ENCODE results near the gene SLC35F2.

The SLC35F2 gene

GRCh38 chr11:107789767-107790166 is 68.8 kb downstream of the SLC35F2 start:
- Histone ChIP-seq H3K36me3 (peaks cover 2% of the 10 kb centered on the region; the same call in 1 of the 2 replicates), H3K4me3 (ENCODE audit: low read depth, low read length) (no peak overlapping the region), H3K9me3 (ENCODE audit: severe bottlenecking) (no peaks in the 10 kb centered on the region), H3K27ac (no peak overlapping the region), H3K27me3 (ENCODE audit: insufficient read depth, low read depth, severe bottlenecking) (no peaks in the 10 kb centered on the region)
- no peak for DNase-seq
- no peak for TF ChIP-seq CTCF (IDR thresholded peaks at IDR 0.05; ENCODE audit: low read depth, low read length)

DNA sequence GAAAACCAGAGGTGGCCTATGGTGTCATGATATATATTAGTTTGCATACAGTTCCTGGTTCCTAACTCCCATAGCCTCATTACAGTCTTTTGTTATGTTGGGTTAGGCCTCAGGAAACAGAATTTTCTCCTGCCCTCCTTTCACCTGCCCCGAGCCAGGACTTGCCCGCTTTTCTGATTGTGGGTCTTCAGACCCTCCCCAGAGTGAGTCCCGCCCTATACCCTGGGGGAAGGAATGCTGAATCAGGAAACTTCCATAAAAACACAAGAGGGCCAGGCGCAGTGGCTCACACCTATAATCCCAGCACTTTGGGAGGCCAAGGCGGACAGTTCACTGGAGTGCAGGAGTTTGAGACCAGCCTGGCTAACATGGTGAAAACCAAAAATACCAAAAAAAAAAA is 70.9 kb downstream of the SLC35F2 start:
- no peak overlapping the region for H3K4me3 ChIP-seq (ENCODE audit: low read depth, low read length)
- no peak for DNase-seq
- H3K27me3 ChIP-seq (ENCODE audit: insufficient read depth, low read depth, severe bottlenecking), result no peaks in the 10 kb centered on the region
- H3K27ac ChIP-seq, result no peak overlapping the region
- TF ChIP-seq CTCF (IDR thresholded peaks at IDR 0.05; ENCODE audit: low read depth, low read length), result no peak
- H3K9me3 ChIP-seq (ENCODE audit: severe bottlenecking), result no peaks in the 10 kb centered on the region
- H3K36me3 ChIP-seq, result no peaks in the 10 kb centered on the region; the same call in 1 of the 2 replicates

DNA sequence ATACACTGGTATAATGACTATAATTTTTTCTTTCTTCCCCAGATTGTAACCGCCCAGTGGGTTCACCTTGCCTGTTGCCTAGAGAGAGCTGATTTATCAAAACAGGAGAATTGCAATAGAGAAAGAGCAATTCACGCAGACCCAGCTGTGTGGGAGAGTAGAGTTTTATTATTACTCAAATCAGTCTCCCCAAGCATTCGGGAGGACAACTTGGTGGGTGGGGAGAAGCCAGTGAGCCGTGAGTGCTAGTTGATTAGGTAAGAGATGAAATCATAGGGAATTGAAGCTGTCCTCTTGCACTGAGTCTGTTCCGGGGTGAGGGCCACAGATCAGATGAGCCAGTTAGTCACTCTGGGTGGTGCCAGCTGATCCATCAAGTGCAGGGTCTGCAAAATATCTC is 73.2 kb downstream of the SLC35F2 start:
- Histone ChIP-seq H3K27me3 (ENCODE audit: insufficient read depth, low read depth, severe bottlenecking) (no peaks in the 10 kb centered on the region), H3K9me3 (ENCODE audit: severe bottlenecking) (no peaks in the 10 kb centered on the region), H3K4me3 (ENCODE audit: low read depth, low read length) (no peak overlapping the region), H3K36me3 (no peaks in the 10 kb centered on the region), H3K27ac (no peak overlapping the region)
- TF ChIP-seq CTCF (IDR thresholded peaks at IDR 0.05; ENCODE audit: low read depth, low read length), result no peak
- no peak for DNase-seq

DNA sequence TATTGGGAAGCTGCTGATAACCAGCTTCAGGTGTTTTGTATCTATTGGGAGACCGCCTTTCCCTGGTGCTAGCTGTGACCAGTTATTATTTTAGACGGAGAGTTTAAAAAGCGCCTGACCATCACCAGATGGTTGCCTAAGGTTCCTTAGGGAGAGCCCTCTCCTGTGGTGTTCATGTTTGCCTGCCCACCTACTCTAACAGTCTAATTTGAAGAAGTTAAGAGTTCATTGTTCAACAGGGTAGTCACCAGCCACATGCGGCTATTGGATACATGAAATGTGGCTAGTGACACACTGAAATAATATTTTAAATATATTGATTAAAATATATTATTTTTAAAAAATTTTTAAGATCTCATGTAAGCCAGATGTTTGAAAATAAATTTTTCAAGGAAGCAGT is 75.5 kb downstream of the SLC35F2 start:
- TF ChIP-seq CTCF (IDR thresholded peaks at IDR 0.05; ENCODE audit: low read depth, low read length), result no peak
- no peaks in the 10 kb centered on the region for H3K36me3 ChIP-seq
- H3K27me3 ChIP-seq (ENCODE audit: insufficient read depth, low read depth, severe bottlenecking), result no peaks in the 10 kb centered on the region
- no peaks in the 10 kb centered on the region for H3K9me3 ChIP-seq (ENCODE audit: severe bottlenecking)
- H3K27ac ChIP-seq, result no peak overlapping the region
- no peak overlapping the region for H3K4me3 ChIP-seq (ENCODE audit: low read depth, low read length)
- DNase-seq, result no peak

- DNase-seq, result no peak
- H3K27ac ChIP-seq, result no peak overlapping the region
- no peak for TF ChIP-seq CTCF (IDR thresholded peaks at IDR 0.05; ENCODE audit: low read depth, low read length)
- no peaks in the 10 kb centered on the region for H3K9me3 ChIP-seq (ENCODE audit: severe bottlenecking)
- H3K27me3 ChIP-seq (ENCODE audit: insufficient read depth, low read depth, severe bottlenecking), result no peaks in the 10 kb centered on the region
- H3K36me3 ChIP-seq, result no peaks in the 10 kb centered on the region
- no peak overlapping the region for H3K4me3 ChIP-seq (ENCODE audit: low read depth, low read length)
These were observed 77.8 kb downstream of the SLC35F2 start for GRCh38 chr11:107780775-107781174.

GRCh38 chr11:107780136-107780535 is 78.5 kb downstream of the SLC35F2 start:
- DNase-seq, result no peak
- no peak overlapping the region for H3K27ac ChIP-seq
- no peak for TF ChIP-seq CTCF (IDR thresholded peaks at IDR 0.05; ENCODE audit: low read depth, low read length)
- H3K36me3 ChIP-seq, result no peaks in the 10 kb centered on the region
- no peaks in the 10 kb centered on the region for H3K27me3 ChIP-seq (ENCODE audit: insufficient read depth, low read depth, severe bottlenecking)
- no peak overlapping the region for H3K4me3 ChIP-seq (ENCODE audit: low read depth, low read length)
- no peaks in the 10 kb centered on the region for H3K9me3 ChIP-seq (ENCODE audit: severe bottlenecking)
